ENCODE results near the gene SYNDIG1L. TPM values are rescaled to one million over a fixed set of nuclear protein-coding genes. Genes with fewer than 3 reads are reported as not detected.

The SYNDIG1L gene
- total and polyA plus RNA-seq, 2 donors (not counting 3 experiments of a cell fraction or from before 2014, with no cell fraction given), result not detected

- CTCF ChIA-PET, result no interaction called here
- Histone ChIP-seq H3K27ac (ENCODE audit: insufficient read depth, low read depth, low read length) (no peak overlapping the region), H3K79me2 (ENCODE audit: control insufficient read depth, insufficient read depth, low read length) (no peaks in the 10 kb centered on the region), H3K9me1 (replicated peaks; ENCODE audit: control insufficient read depth, extremely low read depth, insufficient read depth, low read length) (no peaks in the 10 kb centered on the region), H3K4me2 (ENCODE audit: insufficient read depth, low read length) (no peak overlapping the region), H3K9me3 (replicated peaks; ENCODE audit: control insufficient read depth, insufficient read depth, low read length) (no peaks in the 10 kb centered on the region), H3K4me1 (ENCODE audit: control insufficient read depth, extremely low read depth, insufficient read depth, low read length) (no peaks in the 10 kb centered on the region), H3K27me3 (ENCODE audit: control insufficient read depth in 2 of 2, insufficient read depth in 2 of 2, low read length in 2 of 2) (peaks cover 4 to 15% of the 10 kb centered on the region in 2 experiments), H2AFZ (ENCODE audit: low read depth, low read length) (no peak overlapping the region), H3K9ac (replicated peaks; ENCODE audit: extremely low read depth, insufficient read depth, low read length) (no peak overlapping the region), H3K4me3 (replicated peaks in 1 of 3; ENCODE audit: insufficient read depth in 1 of 3, low read depth in 1 of 3, low read length in 3 of 3) (no peak overlapping the region), H4K20me1 (replicated peaks; ENCODE audit: control insufficient read depth, extremely low read depth, insufficient read depth, low read length) (no peaks in the 10 kb centered on the region), H3K36me3 (ENCODE audit: control insufficient read depth in 2 of 2, extremely low read depth in 1 of 2, insufficient read depth in 2 of 2, low read length in 2 of 2) (no peaks in the 10 kb centered on the region)
- TF ChIP-seq POLR2A (IDR thresholded peaks at IDR 0.05; ENCODE audit: low read depth, low read length), result no peak
- no peak for TF ChIP-seq MYC (IDR thresholded peaks at IDR 0.05; ENCODE audit: low read depth, low read length)
- no peak for TF ChIP-seq POLR2AphosphoS5 (IDR thresholded peaks at IDR 0.05; ENCODE audit: insufficient read depth, low read depth, low read length)
- TF ChIP-seq CTCF (IDR thresholded peaks at IDR 0.05; ENCODE audit: extremely low read depth in 1 of 2, insufficient read depth in 1 of 2, low read depth in 1 of 2, low read length in 2 of 2), result no peak
- TF ChIP-seq EZH2 (IDR thresholded peaks at IDR 0.05; ENCODE audit: borderline replicate concordance, low read depth, low read length, severe bottlenecking), result no peak
- no peak for TF ChIP-seq GATA2 (IDR thresholded peaks at IDR 0.05; ENCODE audit: insufficient read depth, insufficient read length, low read depth, low read length)
- no peak for TF ChIP-seq JUN (IDR thresholded peaks at IDR 0.05; ENCODE audit: borderline replicate concordance, insufficient read depth, insufficient read length, low read depth)
- TF ChIP-seq MAX (IDR thresholded peaks at IDR 0.05; ENCODE audit: insufficient read depth, insufficient read length), result no peak
- no peak for TF ChIP-seq FOS (IDR thresholded peaks at IDR 0.05; ENCODE audit: borderline replicate concordance, insufficient read depth, low read length)
- DNase-seq (ENCODE audit: low read depth, low spot score) (no peak), FAIRE-seq (no peak)
- BruUV-seq (replicated peaks), result no TSS peak
- POLR2A ChIA-PET, result interaction anchor here (1.2 kb wide), 1 partner anchor 23 kb away, joined by 3 read pairs; no protein-coding TSS in a partner anchor
- dilution Hi-C loops (cut with MboI; ENCODE audit: extremely low pct_ligation_motif_present, low sequenced_read_pairs), result no loop called here
- intact Hi-C loops (cut with micrococcal nuclease), result no loop called here
Measured at GRCh38 chr14:74434294-74434693, 8.3 kb upstream of the SYNDIG1L start.
